Skeletal muscle cell (primary cell): ENCODE results near the gene PDK3.

Source experiments
- DNase-seq: peaks from one replicate; pipeline ENCODE4 v3.0.0-alpha.2; 2010; ENCODE audit warnings: low read depth
- H3K4me3 ChIP-seq: 2 replicates; pipeline ENCODE4 v1.5.1; 2011; ENCODE audit warnings: low read depth, mild to moderate bottlenecking, control low read depth, low read length, moderate library complexity

Gene PDK3

DNA sequence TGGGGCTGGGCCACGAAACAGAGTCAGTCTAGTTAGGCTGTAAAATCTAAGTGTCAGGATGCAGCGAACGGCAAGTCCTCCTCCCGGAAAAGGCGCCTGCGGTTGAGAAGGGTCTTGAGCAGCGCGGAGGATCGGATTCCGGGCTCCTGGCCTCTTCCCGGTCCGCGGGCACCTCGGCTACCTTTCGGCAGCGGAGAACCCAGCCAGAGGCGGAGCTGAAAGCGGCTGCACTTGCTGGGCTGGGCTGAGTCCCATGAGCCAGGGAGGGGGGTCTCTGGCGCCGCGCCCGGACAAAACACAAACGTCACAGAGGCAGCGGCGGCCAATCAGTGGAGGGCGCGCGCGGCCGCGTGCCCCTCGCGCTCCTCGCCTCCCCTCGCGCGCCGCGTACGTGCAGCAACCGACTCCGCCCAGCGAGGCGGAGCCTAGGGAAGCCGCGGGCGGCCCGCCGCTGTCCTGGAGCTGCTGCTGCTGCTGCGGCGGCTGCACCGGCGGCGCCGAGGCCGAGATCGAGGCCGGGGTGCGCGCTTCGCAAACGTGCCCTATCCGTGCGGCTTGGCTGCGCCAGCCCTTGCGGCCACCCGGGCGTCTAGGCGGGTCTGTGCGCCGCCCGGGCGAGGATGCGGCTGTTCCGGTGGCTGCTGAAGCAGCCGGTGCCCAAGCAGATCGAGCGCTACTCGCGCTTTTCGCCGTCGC, at the start of gene PDK3:
Gene PDK3 (plus strand): TSS at position 451 of the 696 bp plus-strand sequence. CDS start 170 bp downstream, at position 621.
- H3K4me3 ChIP-seq, result peak within 1 kb of the TSS; percentile 60
- DNase-seq, result peak; percentile 52

GRCh38 chrX:24415921-24416320, 49.2 kb upstream of the PDK3 start:
- no peak for DNase-seq
- no peak overlapping the region for H3K4me3 ChIP-seq

DNA sequence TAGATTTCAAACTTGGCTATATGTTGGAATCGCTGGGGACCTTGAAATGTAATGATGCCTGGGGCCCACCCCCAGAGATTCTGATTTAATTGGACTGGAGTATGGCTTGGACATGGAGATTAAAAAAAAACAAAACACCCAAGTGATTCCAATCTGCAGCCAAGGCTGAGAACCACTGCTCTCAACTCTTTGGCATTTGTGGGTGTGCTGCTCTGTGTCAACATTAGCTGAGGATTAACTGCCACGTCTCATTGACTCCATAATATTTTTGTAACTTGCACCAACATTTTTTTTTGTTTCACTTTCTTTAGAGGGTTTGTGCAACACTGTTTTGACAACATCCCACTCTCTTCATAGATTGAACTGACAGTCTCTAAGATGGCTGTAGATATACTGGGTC, 41.1 kb upstream of the PDK3 start:
- no peak overlapping the region for H3K4me3 ChIP-seq
- DNase-seq, result peak; percentile 19

DNA sequence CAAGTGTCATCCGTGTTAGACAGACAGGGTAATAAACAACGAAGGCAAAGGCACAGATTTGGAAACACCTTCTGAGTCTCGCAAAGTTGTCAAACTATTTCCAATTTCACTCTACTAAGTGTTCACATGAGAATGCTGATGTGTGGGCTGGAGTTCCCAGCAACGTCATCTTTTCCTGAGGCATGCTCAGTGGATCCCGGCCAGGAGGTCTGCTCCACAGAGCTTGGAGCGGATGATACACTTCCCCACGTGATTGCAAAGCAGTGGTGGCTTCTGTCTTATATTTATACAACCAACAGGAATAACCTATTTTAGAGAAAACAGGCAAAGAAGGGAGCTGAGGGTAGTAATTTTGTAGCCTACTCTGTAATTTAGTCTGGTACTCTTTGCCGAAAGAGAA, 40.1 kb upstream of the PDK3 start:
- DNase-seq, result peak; percentile 47
- no peak overlapping the region for H3K4me3 ChIP-seq

- DNase-seq, result no peak
- no peak overlapping the region for H3K4me3 ChIP-seq
Observed at GRCh38 chrX:24425806-24426205, 39.3 kb upstream of the PDK3 start.

DNA sequence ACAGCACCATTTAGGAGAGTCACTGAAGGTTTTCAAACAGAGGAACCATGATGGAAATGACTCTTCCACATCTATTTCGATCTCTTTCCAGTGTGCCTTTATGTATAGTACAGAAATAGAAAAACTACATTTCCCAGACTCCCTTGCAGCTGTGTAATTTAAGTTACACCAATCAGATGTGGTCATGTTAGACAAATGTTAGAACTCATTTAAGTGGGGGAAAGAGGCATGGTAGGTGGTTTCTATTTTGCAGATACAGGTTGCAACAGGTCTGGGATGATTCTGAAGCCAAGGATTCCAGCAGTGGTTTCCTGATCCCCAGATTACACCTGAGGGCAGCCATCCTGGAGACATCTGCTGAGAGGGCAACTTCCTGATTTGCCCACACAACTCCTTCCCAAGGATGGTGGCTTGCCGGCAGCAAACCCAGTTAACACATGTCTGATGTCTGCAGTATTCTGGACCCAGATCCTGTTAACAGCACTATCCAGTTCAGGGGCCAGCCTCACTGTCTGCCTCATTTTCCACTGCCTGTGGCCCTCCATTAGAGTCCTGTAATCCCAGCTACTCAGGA, 38.7 kb upstream of the PDK3 start:
- no peak overlapping the region for H3K4me3 ChIP-seq
- no peak for DNase-seq

DNA sequence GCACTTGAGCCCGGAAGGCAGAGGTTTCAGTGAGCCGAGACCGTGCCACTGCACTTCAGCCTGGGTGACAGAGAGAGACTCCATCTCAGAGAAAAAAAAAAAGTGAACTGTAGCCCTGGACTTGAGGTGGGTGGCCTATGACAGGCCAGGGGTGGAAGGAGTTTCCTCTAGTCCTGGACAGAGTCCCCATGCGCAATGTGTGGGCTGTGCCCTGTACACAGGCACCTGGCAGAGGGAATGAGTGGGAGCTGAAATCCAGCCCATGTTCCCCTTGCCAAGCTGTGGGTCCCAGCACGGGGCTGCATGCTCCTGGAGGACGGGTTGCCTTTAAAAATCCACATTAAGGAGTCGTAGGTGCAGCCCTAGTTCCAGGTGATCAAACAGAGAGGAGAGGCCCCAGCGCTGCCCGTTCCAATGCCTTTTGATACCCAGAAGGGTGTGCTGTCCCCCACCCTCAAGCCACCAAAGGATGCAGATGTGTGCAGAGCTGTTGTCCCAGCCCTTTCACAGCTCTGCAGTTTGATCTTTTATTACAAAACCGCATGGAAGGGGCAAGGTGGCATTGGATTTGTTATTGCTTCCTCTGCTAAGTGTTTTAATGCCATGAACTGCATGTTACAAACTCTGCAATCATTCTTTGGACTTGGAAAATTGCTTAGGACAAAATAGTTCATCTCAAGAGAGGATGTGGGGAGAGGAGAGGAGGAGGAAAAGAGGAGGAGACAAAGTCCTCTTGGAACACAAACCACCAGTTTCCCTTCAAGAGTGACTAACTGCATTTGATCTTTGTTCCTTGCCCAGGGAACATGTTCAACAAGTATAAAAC, 38.0 kb upstream of the PDK3 start:
- H3K4me3 ChIP-seq, result no peak overlapping the region
- no peak for DNase-seq

GRCh38 chrX:24427747-24428019, 37.4 kb upstream of the PDK3 start:
- DNase-seq, result no peak
- no peak overlapping the region for H3K4me3 ChIP-seq

GRCh38 chrX:24428516-24428915, 36.6 kb upstream of the PDK3 start:
- no peak for DNase-seq
- no peak overlapping the region for H3K4me3 ChIP-seq

DNA sequence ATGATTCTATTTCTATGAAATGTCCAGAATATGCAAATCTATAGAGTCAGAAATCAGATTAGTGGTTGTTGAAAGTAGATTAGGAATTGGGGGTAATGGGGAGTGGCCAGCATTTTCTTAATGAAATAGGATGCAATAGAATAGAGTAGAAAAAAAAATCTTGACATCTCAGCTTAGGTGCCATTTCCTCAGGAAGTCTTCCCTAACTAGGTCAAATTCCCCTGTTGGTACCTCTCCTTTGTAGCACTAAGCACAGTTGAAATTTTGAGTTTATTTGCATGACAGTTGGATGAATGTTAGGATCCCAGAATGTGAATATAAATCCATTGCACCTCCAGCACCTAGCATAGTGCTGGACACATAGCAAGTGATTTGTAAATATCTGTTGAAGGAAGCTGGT, 30.0 kb upstream of the PDK3 start:
- H3K4me3 ChIP-seq, result no peak overlapping the region
- DNase-seq, result no peak

- DNase-seq, result no peak
- no peak overlapping the region for H3K4me3 ChIP-seq
Observed at GRCh38 chrX:24443918-24444317, 21.2 kb upstream of the PDK3 start.

- no peak for DNase-seq
- no peak overlapping the region for H3K4me3 ChIP-seq
Observed at GRCh38 chrX:24444645-24445044, 20.4 kb upstream of the PDK3 start.

GRCh38 chrX:24448762-24449250, 16.3 kb upstream of the PDK3 start:
- DNase-seq, result no peak

GRCh38 chrX:24463077-24463476, 2.0 kb upstream of the PDK3 start:
- no peak for DNase-seq
- no peak overlapping the region for H3K4me3 ChIP-seq

More at GRCh38 chrX:24448762-24449250, 16.3 kb upstream of the PDK3 start:
- no peak overlapping the region for H3K4me3 ChIP-seq

DNA sequence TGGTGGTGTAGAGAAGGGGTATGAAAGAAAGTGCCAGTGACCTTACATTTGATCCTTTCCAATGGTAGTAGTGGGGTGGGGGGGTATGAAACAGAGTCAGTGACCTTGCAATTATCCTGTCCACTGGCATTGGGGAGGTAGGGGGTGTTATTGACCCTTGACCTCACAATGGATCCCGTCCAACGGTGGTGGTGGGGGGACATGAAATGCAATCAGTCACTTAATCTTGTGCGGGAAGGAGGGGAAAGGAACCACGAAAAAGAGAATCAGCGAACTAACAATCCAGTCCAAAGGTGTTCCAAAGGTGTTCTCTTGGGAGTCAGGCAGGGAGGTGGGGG, 619 bp upstream of the PDK3 start:
- DNase-seq, result no peak
- H3K4me3 ChIP-seq, result peak overlapping the region; percentile 60

DNA sequence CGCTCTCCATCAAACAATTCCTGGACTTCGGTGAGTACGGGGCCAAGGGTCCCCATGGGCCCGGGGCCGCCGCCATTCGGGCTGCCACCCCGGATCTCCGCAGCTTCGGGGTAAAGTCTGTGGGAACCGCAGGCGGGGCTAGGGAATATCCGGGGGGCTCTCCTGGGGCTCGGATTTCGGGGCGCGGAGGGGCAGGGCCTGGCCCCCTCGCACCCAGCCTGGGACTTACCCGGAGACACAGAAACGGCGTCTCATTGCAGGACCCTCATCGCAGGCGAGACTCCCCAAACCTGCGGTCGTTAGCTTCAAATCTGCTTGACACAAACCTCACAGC, 413 bp downstream of the PDK3 start:
- peak overlapping the region; percentile 60 for H3K4me3 ChIP-seq
- no peak for DNase-seq

- DNase-seq, result no peak
- peak overlapping the region; percentile 60 for H3K4me3 ChIP-seq
Observed at GRCh38 chrX:24466025-24466424, 939 bp downstream of the PDK3 start.

DNA sequence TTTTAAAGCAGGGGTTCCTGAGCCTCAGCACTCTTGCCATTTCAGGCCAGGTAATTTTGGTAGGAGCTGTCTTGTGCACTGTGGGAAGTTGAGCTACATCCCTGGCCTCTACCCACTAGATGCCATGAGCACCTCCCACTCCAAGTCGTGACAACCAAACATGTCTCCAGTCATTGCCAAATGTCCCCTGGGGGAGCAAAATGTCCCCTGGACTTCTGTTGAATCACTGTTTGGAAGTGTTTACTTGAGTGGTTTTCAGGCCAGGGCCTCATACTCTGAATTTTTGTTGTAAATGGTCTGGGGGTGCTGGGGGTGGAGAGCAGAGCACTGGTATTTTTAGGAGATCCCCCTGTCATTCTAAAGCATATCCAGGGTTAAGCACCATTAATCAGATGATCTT, 3.2 kb downstream of the PDK3 start:
- no peak for DNase-seq
- no peak overlapping the region for H3K4me3 ChIP-seq

DNA sequence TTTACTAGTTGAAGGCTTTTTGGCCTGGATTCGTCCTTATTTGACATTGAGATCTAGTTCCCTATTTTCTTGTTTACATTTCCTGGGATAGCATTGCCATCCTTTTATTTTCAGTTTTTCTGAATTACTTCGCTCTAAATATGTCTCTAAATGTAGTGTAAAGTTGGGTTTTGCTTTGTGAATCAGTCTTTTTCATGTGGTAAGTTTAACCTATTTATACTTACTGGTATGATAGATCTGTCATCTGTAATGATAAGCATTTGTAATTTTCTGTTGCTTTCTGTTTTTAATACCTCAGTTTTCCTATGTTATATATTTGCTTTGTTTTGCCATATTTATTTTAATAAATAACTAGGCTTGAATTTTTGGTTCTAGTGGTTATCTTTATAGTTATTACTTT, 6.7 kb downstream of the PDK3 start:
- DNase-seq, result no peak

DNA sequence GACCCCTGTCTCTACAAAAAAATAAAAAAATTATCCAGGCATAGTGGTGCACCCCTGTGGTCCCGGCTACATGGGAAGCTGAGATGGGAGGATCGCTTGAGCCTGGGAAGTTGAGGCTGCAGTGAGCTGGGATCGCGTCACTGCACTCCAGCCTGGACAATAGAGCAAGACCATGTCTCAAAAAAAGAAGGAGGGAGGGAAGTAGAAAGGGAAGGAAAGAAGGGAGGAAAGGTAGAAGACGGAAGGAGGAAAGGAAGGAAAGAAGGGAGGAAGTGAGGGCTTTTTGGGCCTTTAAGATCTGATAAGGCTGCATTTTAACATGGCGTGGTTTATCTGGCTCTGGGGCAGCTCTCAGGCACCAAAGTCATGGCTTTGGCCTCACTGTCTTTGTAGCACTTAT, 10.4 kb downstream of the PDK3 start:
- no peak overlapping the region for H3K4me3 ChIP-seq
- DNase-seq, result no peak

More for the DNA sequence above, 6.7 kb downstream of the PDK3 start:
- no peak overlapping the region for H3K4me3 ChIP-seq

- DNase-seq, result no peak
- no peak overlapping the region for H3K4me3 ChIP-seq
Observed at GRCh38 chrX:24478509-24478908, 13.4 kb downstream of the PDK3 start.
